Naive thymus-derived CD8-positive, alpha-beta T cell (primary cell): ENCODE data around the gene CDH4. TPM values are rescaled to one million over a fixed set of nuclear protein-coding genes. Genes with fewer than 3 reads are reported as not detected.

ENCODE experiments used
- ATAC-seq, 2 donors: fragments of 150-1000 bp; cut with Tn5 transposase in 1 of 2; sonication (Bioruptor Pico), chemical (Tn5 transposase) in 1 of 2; 1 replicate in 1 of 2; 2 replicates in 1 of 2; pipeline ENCODE4 v1.10.0; 2021; ENCODE audit warnings: mild to moderate bottlenecking in 2 of 2, moderate library complexity in 2 of 2
- POLR2A ChIA-PET: fragments of 350-600 bp; sonication (Branson Sonifier 250); formaldehyde crosslinking; loops from one replicate; lab custom pipeline; 2021; ENCODE audit warnings: antibody characterized with exemption; lab: Charles Lee
- DNase-seq, 10 donors: peaks; one replicate each; pipeline versions ENCODE4 v3.0.0 to v3.0.0-alpha.2; 2020 to 2022
- H3K27ac Mint-ChIP-seq, 10 donors: one replicate each; pipeline ENCODE4 v1.8.0; 2020 to 2022; ENCODE audit warnings: mild to moderate bottlenecking in 10 of 10, mixed read lengths in 10 of 10, moderate library complexity in 4 of 10, inconsistent platforms in 1 of 10
- H3K27me3 Mint-ChIP-seq, 5 donors: one replicate each; pipeline ENCODE4 v1.8.0; 2021 to 2022; ENCODE audit warnings: mixed read lengths in 5 of 5
- H3K36me3 Mint-ChIP-seq, 3 donors: one replicate each; pipeline ENCODE4 v1.8.0; 2020 to 2022; ENCODE audit warnings: mixed read lengths in 3 of 3, mild to moderate bottlenecking in 2 of 3, inconsistent platforms in 1 of 3
- H3K4me1 Mint-ChIP-seq, 4 donors: one replicate each; pipeline ENCODE4 v1.8.0; 2021 to 2022; ENCODE audit warnings: mixed read lengths in 4 of 4
- H3K4me3 Mint-ChIP-seq, 10 donors: one replicate each; pipeline ENCODE4 v1.8.0; 2020 to 2022; ENCODE audit warnings: mild to moderate bottlenecking in 10 of 10, mixed read lengths in 10 of 10, moderate library complexity in 6 of 10, inconsistent platforms in 1 of 10
- H3K9me3 Mint-ChIP-seq, 9 donors: one replicate each; pipeline ENCODE4 v1.8.0; 2020 to 2022; ENCODE audit warnings: mixed read lengths in 9 of 9, mild to moderate bottlenecking in 3 of 9, inconsistent platforms in 1 of 9, moderate library complexity in 1 of 9
- polyA plus RNA-seq, 3 donors: library from polyadenylated mRNA; unstranded; fragments of 300-500 nt; fragmentation: Illumina TruSeq; gene quantifications; one replicate each; pipeline ENCODE4 v1.2.3, GENCODE V29; 2021
- total RNA-seq, 8 experiments: library from RNA in 2 of 8; stranded (reverse) in 2 of 8; gene quantifications; one replicate each; pipeline ENCODE4 v1.2.3 and lab custom pipeline; 2021 to 2026

Gene CDH4
- total and polyA plus RNA-seq, 5 experiments from 2014 or later: 0.07 to 0.44 (median 0.15) TPM; not detected in 1

- Mint-ChIP-seq H3K9me3 (peaks cover 0 to 9% (median 1%) of the 10 kb centered on the region in 9 donors), H3K4me3 (no peak overlapping the region), H3K27ac (no peak overlapping the region), H3K36me3 (no peaks in the 10 kb centered on the region), H3K4me1 (no peaks in the 10 kb centered on the region), H3K27me3 (peaks cover 0 to 2% (median 0%) of the 10 kb centered on the region in 5 donors)
- DNase-seq (no peak), ATAC-seq (no peak)
- POLR2A ChIA-PET: no interaction called here
Observed at GRCh38 chr20:61566691-61567090, 314.6 kb downstream of the CDH4 start.

GRCh38 chr20:61567204-61567603 is 315.1 kb downstream of the CDH4 start:
- peaks cover 0 to 2% (median 0%) of the 10 kb centered on the region in 5 donors for H3K27me3 Mint-ChIP-seq
- H3K4me1 Mint-ChIP-seq: no peaks in the 10 kb centered on the region
- DNase-seq (no peak), ATAC-seq (no peak)
- POLR2A ChIA-PET: no interaction called here
- no peak overlapping the region for H3K27ac Mint-ChIP-seq
- H3K9me3 Mint-ChIP-seq: peaks cover 0 to 9% (median 0%) of the 10 kb centered on the region in 9 donors
- H3K4me3 Mint-ChIP-seq: no peak overlapping the region
- H3K36me3 Mint-ChIP-seq: no peaks in the 10 kb centered on the region

- Mint-ChIP-seq H3K9me3 (peaks cover 0 to 9% (median 0%) of the 10 kb centered on the region in 9 donors), H3K4me3 (no peak overlapping the region), H3K27ac (no peak overlapping the region), H3K36me3 (no peaks in the 10 kb centered on the region), H3K27me3 (peaks cover 0 to 7% (median 0%) of the 10 kb centered on the region in 5 donors), H3K4me1 (no peaks in the 10 kb centered on the region)
- ATAC-seq (no peak), DNase-seq (no peak)
- POLR2A ChIA-PET: no interaction called here
Observed at GRCh38 chr20:61569825-61570224, 317.8 kb downstream of the CDH4 start.

GRCh38 chr20:61570646-61571195 is 318.7 kb downstream of the CDH4 start:
- H3K27ac Mint-ChIP-seq: no peak overlapping the region
- no peak for ATAC-seq
- H3K4me1 Mint-ChIP-seq: no peaks in the 10 kb centered on the region
- H3K27me3 Mint-ChIP-seq: peaks cover 0 to 7% (median 0%) of the 10 kb centered on the region in 5 donors
- no peaks in the 10 kb centered on the region for H3K36me3 Mint-ChIP-seq
- H3K9me3 Mint-ChIP-seq: peaks cover 0 to 9% (median 0%) of the 10 kb centered on the region in 9 donors
- DNase-seq: no peak
- POLR2A ChIA-PET: no interaction called here
- H3K4me3 Mint-ChIP-seq: no peak overlapping the region

GRCh38 chr20:61571221-61571620 is 319.2 kb downstream of the CDH4 start:
- ATAC-seq (no peak), DNase-seq (no peak)
- Mint-ChIP-seq H3K9me3 (peaks cover 0 to 9% (median 0%) of the 10 kb centered on the region in 9 donors), H3K36me3 (no peaks in the 10 kb centered on the region), H3K27ac (no peak overlapping the region), H3K4me3 (no peak overlapping the region), H3K27me3 (peaks cover 0 to 7% (median 0%) of the 10 kb centered on the region in 5 donors), H3K4me1 (no peaks in the 10 kb centered on the region)
- POLR2A ChIA-PET: no interaction called here

GRCh38 chr20:61571916-61572711 is 320.1 kb downstream of the CDH4 start:
- DNase-seq (no peak), ATAC-seq (no peak)
- H3K27ac Mint-ChIP-seq: no peak overlapping the region
- no peak overlapping the region for H3K4me3 Mint-ChIP-seq
- H3K27me3 Mint-ChIP-seq: peaks cover 0 to 7% (median 0%) of the 10 kb centered on the region in 5 donors
- H3K36me3 Mint-ChIP-seq: no peaks in the 10 kb centered on the region
- POLR2A ChIA-PET: no interaction called here
- no peaks in the 10 kb centered on the region for H3K4me1 Mint-ChIP-seq
- peaks cover 0 to 9% (median 0%) of the 10 kb centered on the region in 9 donors for H3K9me3 Mint-ChIP-seq

- Mint-ChIP-seq H3K9me3 (peaks cover 0 to 9% (median 0%) of the 10 kb centered on the region in 9 donors), H3K27ac (no peak overlapping the region), H3K27me3 (peaks cover 0 to 7% (median 0%) of the 10 kb centered on the region in 5 donors), H3K4me1 (no peaks in the 10 kb centered on the region), H3K36me3 (no peaks in the 10 kb centered on the region), H3K4me3 (no peak overlapping the region)
- POLR2A ChIA-PET: no interaction called here
- DNase-seq (no peak), ATAC-seq (no peak)
Observed at GRCh38 chr20:61572789-61573188, 320.7 kb downstream of the CDH4 start.

GRCh38 chr20:61573415-61574305 is 321.6 kb downstream of the CDH4 start:
- Mint-ChIP-seq H3K4me1 (no peaks in the 10 kb centered on the region), H3K36me3 (no peaks in the 10 kb centered on the region), H3K9me3 (peaks cover 0 to 9% (median 2%) of the 10 kb centered on the region in 9 donors), H3K27me3 (peaks cover 0 to 7% (median 0%) of the 10 kb centered on the region in 5 donors), H3K4me3 (no peak overlapping the region), H3K27ac (no peak overlapping the region)
- no peak for DNase-seq
- POLR2A ChIA-PET: no interaction called here
- no peak for ATAC-seq

- no peak overlapping the region for H3K27ac Mint-ChIP-seq
- H3K9me3 Mint-ChIP-seq: peaks cover 0 to 3% (median 0%) of the 10 kb centered on the region in 9 donors
- H3K4me3 Mint-ChIP-seq: no peak overlapping the region
- H3K4me1 Mint-ChIP-seq: no peaks in the 10 kb centered on the region
- peaks cover 0 to 7% (median 0%) of the 10 kb centered on the region in 5 donors for H3K27me3 Mint-ChIP-seq
- H3K36me3 Mint-ChIP-seq: no peaks in the 10 kb centered on the region
- DNase-seq: no peak
- no peak for ATAC-seq
- POLR2A ChIA-PET: no interaction called here
Observed at GRCh38 chr20:61575151-61575937, 323.3 kb downstream of the CDH4 start.

GRCh38 chr20:61576372-61576771 is 324.3 kb downstream of the CDH4 start:
- no peak overlapping the region for H3K27ac Mint-ChIP-seq

GRCh38 chr20:61577065-61577464 is 325.0 kb downstream of the CDH4 start:
- H3K27ac Mint-ChIP-seq: no peak overlapping the region
- DNase-seq: no peak
- H3K4me3 Mint-ChIP-seq: no peak overlapping the region
- H3K27me3 Mint-ChIP-seq: peaks cover 0 to 8% (median under 1%) of the 10 kb centered on the region in 5 donors
- no peak for ATAC-seq
- POLR2A ChIA-PET: no interaction called here
- peaks cover 0 to 3% (median 0%) of the 10 kb centered on the region in 9 donors for H3K9me3 Mint-ChIP-seq
- H3K4me1 Mint-ChIP-seq: no peaks in the 10 kb centered on the region
- no peaks in the 10 kb centered on the region for H3K36me3 Mint-ChIP-seq

More at GRCh38 chr20:61576372-61576771, 324.3 kb downstream of the CDH4 start:
- Mint-ChIP-seq H3K36me3 (no peaks in the 10 kb centered on the region), H3K4me3 (no peak overlapping the region), H3K27me3 (peaks cover 0 to 7% (median 0%) of the 10 kb centered on the region in 5 donors), H3K4me1 (no peaks in the 10 kb centered on the region), H3K9me3 (peaks cover 0 to 3% (median 0%) of the 10 kb centered on the region in 9 donors)
- DNase-seq: no peak
- POLR2A ChIA-PET: no interaction called here
- ATAC-seq: no peak

GRCh38 chr20:61579908-61580307 is 327.8 kb downstream of the CDH4 start:
- Mint-ChIP-seq H3K4me1 (peaks cover 0 to 2% (median 0%) of the 10 kb centered on the region in 4 donors), H3K27me3 (peaks cover 0 to 11% (median 10%) of the 10 kb centered on the region in 5 donors), H3K36me3 (no peaks in the 10 kb centered on the region), H3K27ac (no peak overlapping the region), H3K4me3 (no peak overlapping the region), H3K9me3 (peaks cover 0 to 3% (median 0%) of the 10 kb centered on the region in 9 donors)
- ATAC-seq (no peak), DNase-seq (no peak)
- POLR2A ChIA-PET: no interaction called here
